NCI-H2029 treated with DMSO at 0.1 percent for 48 hours (cell line): ENCODE measurements around the gene ARID3A.
"Not testable (repeated sequence)": the region's sequence is repeated elsewhere in the genome, so short reads cannot be mapped to it uniquely, and the experiment has no call there.

ENCODE experiments used
- DNase-seq: peaks from one replicate; lab custom pipeline; 2025; lab: John Stamatoyannopoulos, UW

ARID3A gene

GRCh38 chr19:1017906-1018305 lies 92.1 kb downstream of the ARID3A start:
- no peak for DNase-seq

- no peak for DNase-seq
Observed at GRCh38 chr19:1018393-1018792, 92.6 kb downstream of the ARID3A start.

GRCh38 chr19:1018932-1019615 lies 93.2 kb downstream of the ARID3A start:
- DNase-seq, result no peak

- DNase-seq, result no peak
Observed at GRCh38 chr19:1019616-1019961, 93.8 kb downstream of the ARID3A start.

GRCh38 chr19:1019980-1020867 lies 94.4 kb downstream of the ARID3A start:
- DNase-seq, result no peak

- DNase-seq, result peak; percentile 98
Observed at GRCh38 chr19:1020868-1021425, 95.1 kb downstream of the ARID3A start, which contains the start of gene TMEM259. Gene TMEM259 (minus strand): TSS chr19:1021123. CDS start chr19:1020996, 127 bp downstream.

GRCh38 chr19:1023883-1024188 lies 98.0 kb downstream of the ARID3A start:
- not testable (repeated sequence) for DNase-seq

- DNase-seq, result not testable (repeated sequence)
Observed at GRCh38 chr19:1025080-1025479, 99.2 kb downstream of the ARID3A start.
